NCI-H2196 treated with DMSO at 0.1 percent for 48 hours (cell line): Measurements from ENCODE around the gene ESR1.
"Not testable (repeated sequence)": the region's sequence is repeated elsewhere in the genome, so short reads cannot be mapped to it uniquely, and the experiment has no call there.

Experiments
- DNase-seq: peaks from one replicate; lab custom pipeline; 2025; ENCODE audit not compliant: unreplicated experiment; lab: John Stamatoyannopoulos, UW

ESR1 gene

DNA sequence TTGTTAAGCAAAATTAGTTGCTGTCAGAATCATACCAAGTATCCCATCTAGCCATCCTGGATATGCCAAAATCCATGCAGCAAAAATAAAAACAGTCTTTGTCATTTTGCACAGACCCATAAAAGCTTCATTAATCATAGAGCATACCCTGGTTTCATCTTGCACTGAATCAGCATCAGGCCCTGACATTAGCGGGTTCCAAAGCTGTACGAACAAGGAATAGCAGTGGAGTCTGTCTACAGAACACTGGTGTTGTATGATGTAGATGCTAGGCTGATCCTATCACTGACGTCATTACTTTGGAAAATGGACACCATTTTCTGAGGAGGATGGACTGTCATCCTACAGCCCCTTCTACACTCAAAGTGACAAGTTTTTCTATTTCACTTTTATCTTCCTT is 315.6 kb downstream of the ESR1 start:
- DNase-seq: no peak

DNA sequence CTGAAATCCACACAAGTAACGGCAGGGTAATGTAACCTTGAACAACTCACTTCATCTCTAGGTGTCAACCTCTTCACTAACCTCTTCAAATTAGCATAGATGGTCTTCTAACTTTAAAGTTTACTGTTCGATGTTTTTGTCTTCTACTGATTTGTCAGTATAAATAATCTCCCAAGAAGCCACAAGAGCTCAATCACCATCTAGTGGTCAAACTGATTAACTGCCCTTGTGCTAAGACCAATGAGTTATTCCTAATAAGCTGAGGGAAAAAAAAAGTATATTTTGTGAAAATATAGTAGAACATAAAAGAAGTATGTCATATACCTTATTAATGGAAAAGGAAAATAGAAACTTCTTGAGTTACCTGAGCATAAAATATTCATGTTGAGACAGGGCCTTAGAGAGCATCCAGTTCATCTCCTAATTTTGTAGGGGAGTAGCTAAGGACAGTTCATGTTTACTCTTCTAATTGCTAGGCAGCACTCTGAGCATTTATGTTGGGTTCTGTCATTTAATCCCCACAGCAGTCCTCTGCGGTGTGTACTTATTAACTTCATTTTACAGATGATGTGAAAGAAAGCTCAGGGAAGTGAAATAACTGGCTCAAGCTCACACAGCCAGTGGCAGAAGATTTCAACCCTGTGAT is 317.1 kb downstream of the ESR1 start:
- DNase-seq: peak; percentile 30

DNA sequence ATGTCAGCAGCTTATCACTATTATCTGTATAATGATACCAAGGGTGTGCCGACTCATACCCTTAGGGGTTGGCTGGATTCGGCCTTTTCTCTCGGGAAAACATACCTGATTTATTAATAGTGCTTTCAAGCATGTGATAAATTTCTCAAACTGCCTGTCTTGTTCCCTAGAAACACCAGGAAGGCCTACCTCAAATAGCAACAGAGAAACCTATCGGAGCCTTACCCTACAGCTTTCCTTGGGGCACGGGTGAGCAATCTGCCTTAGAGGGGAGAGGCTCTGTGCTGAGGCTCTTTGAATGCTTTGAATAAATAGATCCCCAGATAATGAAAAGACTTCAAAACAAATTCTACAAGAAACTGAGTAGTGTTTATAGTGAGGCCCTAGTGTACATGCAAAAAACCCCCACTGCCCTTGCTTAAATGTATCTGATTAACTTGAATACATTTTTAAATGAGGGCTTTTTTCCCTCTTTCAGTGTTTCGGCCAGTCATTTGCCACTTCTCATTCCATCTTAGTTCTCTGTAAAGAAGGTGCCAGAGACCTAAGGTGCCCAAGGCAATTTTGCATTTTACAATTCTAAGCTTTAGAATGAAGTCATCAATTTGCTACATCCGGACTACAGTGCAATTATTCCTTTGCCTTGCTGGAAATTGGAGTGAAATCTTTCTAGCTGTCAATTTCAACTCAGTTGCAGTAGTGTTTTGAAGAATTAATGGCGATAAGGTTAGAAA is 320.1 kb downstream of the ESR1 start:
- DNase-seq: no peak

DNA sequence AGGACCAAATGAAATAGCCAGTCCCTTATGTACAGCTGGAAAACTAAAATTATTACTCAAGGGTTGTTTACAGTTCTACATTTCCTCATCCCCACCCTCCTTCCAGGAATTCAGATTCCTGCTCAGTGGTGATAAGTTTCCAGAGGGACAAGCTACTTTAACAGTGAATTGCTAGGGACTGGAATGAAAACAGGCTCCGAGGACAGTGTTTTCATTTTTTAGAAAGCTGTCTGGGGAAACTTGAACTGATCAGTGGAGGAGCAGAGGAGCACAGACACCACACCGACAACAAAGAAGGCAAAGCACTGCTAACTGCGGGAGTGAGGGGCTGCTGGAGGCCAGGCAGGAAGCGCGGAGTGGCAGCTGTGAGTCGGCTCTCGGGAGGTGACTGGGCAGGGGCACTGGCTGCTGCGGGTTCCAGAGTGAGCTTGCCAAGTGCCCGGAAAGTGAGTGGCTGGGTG is 322.2 kb downstream of the ESR1 start:
- DNase-seq: no peak

DNA sequence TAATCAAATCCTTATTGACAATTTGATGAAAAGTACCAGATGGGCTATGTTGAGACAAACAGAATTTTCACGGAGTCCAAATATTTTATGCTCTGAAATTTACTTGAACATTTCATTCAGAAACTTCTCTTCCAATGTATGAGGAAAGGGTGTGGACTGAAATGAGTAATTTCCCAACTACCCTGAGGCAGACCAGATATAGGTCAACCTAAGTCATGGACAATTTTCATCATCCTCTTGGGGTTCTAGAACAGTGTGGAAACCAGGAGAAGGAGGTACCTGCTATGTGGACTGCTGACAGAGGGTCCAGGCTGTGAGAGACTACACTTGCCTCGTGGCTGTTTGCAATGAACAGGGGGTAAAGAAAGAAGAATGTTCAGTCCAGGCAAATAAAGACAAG is 323.0 kb downstream of the ESR1 start:
- no peak for DNase-seq

DNA sequence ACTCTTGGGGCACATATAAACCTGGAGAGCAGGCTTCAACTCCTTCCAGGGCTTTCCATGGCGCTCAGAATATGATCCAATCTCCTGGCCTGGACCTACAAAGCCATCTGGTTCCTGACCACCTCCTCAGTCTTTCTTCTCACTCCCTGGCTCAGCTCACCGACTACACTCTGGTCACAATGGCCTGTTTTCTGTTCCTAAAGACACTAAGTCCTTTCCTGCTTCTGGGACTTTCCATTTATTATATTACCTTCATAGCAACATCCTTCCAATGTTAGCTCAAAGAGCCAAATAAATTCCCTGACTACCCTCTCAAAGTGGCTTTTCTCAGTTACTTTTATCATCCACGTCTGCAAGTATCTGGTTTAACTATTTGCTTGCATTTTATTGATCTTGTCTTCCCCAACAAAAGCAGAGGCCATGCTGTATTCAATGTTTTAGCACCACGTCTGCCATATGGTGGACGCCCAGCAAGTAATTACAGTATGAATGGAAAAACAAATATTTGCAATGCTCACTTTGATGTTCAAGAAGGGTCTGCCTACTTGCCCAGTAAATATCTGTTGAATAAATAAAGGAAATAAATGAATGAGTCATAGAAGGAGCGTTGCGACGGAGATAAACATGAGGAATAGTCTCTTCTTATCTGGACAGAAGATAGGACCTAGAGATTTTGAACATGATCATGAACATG is 328.4 kb downstream of the ESR1 start:
- peak; percentile 60 for DNase-seq

DNA sequence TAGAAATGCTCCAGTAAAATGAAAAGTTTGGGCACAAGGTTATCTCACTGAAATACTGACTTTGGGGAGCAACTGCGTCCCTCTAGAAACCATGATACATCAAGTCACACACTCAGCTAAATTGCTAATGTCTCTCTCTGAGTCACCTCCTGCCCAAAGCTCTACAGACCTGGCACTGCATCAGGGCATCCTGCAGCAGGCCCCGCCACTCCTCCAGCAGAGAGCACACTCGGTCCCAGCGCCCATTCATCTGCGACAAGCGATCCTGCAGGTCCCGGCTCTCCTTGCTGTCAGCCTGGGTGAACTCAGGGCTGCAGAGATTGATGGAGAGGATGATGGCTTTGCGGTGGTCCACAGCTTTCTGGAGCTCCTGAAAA is 329.0 kb downstream of the ESR1 start:
- DNase-seq: peak; percentile 65

DNA sequence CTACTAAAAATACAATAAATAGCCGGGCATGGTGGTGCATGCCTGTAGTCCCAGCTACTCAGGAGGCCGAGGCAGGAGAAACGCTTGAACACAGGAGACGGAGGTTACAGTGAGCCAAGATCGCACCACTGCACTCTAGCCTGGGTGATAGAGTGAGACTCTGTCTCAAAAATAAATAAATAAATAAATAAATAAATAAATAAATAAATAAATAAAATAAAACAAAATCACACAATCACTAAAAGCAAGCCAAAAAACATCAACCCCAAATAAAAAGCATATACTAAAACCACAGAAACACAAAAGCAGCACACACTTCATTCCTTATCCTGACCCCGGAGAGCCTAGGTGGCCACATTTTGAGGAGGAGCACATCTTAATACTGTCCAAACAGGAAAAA is 330.9 kb downstream of the ESR1 start:
- DNase-seq: not testable (repeated sequence)

DNA sequence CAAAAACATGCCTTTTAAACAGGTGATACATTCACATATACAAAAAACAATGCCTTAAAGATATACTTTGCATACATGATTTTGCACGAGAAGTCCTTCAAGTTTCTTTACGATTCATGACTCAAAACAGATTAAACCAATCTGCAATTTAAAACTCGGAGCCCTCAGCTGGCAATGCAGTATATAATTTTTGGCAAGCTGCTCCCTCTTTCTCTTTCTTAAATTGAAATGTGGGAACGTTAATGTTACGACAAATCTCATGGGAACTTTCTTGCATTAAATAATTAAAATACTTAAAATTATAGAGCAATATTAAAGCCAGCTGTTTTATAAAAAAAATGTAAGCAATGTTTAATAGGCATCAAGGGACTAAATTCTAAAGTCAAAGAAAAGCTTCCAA is 334.6 kb downstream of the ESR1 start:
- DNase-seq: no peak

DNA sequence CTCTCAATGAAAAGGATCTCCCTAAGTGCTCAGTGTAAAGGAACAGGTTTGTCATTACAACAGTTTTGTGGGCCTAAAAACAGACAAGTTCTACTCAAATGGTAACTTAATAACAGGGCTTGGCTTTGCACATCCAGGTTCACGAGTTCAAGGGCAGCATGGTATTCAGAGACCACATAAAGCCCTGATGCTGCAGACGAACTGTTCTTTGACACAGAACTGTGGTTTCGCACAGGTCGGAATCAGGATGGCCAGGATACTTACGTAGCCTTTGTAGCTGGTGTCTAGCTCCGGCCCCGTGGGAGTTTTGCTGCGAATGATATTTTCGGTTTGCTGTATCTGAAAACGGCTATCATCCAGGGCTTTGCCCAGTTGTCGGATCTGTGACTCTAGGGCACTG is 335.9 kb downstream of the ESR1 start:
- no peak for DNase-seq

DNA sequence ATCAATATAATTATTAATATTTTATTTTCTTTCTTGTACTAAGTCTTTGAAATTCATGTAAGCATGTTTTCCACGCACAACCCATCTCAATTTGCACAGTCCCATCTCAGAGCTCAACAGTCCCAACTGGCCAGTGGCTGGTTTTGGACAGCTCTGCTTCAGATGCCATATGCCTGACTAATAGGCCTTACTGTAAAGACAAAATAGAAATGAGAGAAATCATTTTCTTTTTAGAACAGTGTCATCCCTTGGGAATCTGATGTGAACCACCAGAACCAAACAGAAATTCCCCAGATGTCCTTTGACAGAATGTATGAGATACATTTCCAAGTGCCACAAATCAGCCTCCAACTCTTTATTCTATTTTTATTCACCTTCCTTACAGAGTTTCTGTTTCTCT is 338.9 kb downstream of the ESR1 start:
- DNase-seq: no peak

DNA sequence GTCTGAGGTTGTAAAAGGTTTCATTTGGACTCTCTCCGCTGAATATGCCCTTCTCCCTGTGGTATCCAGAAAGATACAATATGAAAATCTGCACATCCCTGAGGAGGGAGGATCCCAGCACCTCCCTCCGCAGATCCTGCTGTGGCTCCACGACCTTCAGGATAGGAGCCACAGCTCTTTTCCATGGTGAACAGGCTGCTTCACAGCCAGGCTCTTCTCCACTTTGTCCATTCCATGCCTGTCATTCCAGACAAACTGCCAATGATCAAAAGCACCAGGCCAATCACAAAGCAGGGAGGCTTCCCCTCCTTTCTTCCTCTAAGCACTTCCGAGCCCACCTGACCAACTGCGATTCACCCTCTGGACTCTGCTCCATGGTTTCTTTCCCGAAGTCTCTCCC is 339.8 kb downstream of the ESR1 start:
- no peak for DNase-seq

DNA sequence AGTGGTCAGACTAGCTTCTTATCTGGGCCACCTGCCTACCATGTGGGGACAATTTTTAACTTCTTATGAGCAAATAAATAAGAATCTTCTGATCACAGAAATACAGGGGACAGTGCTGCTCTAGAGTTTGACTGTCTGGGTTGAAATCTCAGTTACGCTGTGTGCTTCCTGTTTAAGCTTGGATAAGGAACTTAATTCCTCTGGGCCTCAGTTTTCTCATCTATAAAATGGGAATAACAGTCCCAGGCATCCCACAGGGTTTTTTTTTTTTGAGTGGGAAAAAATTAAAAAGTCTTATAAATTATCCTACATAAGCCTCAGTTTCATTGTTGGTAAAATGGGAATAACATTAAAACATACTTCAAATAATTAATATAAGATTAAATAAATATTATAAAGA is 340.9 kb downstream of the ESR1 start:
- DNase-seq: no peak

DNA sequence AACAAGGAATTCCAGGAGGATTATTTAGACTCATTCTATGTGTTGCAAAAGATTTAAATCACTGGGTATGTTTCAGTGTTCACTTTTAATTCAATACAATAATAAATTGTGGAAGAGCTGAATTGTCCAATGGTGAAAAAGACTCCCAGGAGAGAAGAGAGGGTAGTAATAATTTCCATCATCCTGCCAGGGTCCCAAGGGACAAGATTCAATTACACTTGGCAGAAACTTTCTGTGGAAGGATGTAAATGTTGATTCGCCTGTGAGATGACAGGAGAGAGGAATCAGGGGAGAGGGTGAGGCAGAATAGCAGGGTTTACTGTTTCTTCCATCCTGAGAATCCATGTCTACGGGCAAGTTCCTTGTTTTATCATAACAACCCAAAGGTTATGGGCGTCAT is 342.7 kb downstream of the ESR1 start:
- DNase-seq: no peak

DNA sequence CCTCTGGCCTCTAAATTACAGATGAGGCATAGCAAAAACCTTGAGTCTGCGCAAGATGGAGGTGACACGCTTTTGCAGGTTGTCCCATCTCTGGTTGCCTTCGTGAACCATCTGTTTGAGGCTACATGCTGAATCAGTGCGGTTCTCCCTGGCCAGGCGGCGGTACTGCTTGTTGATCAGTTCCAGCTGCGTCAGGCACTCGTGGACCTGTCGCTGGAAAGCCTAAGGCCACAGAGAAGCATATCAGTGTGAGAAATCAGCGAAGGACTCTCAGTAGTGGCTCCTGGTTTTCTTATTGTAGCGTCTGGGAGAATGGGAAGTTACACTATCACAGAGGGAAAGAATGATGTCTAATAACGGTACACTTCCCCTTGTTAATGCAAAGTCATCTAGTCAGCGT is 344.4 kb downstream of the ESR1 start:
- DNase-seq: no peak

DNA sequence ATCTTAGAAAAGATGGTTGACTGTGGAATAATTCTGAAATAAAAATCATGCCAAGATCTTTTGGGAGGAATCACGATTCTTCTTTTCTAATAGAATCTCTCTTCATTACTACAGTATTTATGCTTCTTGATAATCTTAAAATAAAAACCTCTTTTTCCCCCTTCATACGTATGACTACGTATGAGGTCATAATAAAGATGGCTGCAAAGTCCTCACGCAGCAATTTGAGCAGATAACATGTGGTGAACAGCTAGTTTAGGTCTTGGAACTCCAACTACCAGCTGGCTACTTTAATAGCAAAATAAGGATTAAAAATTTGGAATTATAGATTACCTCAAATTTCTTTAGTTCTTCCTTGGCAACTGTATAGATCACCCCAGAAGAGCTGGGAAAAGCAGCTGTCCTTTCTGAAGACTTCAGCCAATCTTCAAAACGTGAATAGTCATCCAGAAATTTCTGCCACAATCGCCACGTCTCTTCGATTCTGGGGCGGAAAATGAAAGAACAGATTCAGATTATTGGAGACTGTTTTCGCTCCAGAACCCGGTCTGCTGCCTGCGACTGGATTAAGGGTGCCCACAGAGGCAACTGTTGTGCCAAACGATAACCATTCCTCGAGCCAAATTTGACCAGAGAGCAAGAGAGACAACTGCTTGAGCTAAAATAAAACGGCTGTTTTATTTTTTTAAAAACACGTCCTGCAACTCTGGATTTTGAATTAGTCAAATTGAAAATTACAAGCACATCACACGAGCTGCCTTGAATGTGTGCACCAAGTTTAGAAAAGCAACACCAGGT is 347.3 kb downstream of the ESR1 start:
- no peak for DNase-seq

DNA sequence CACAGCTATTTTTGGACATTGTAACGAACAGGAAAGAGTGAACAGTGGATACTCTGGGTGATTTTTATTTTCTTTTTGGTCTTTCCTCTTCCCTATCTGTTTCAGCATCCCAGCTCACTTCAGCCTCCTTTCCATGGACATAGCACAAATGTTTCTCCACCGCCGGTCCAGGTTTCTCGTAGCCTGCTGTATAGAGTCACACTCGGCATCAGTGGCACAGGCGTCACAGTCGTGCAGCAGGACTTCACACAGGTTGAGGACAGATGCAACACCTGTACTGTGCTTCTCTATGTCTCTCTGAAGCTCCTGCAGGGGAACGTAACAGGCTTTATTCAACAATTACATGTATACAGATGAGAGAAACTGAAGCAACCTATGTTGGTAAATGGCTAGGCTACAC is 348.3 kb downstream of the ESR1 start:
- DNase-seq: no peak

DNA sequence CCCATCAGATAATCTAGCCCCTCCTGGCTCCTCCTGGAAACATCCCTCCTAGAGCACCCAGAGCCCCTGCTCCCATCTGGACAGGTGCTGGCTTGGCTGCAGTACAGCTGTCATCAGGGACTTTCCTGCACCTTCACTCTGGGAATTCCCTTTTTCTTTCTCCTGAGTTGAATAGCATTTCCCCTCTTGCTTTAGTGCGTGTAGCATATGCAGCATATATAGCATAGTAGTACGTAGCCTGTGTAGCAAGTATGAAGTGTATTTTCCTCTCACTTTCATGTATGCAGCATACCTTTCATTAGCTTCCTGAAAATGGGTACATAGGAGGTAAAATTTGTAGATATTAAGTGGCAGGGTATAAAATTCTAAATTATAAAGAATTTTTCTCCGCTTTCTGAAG is 352.9 kb downstream of the ESR1 start:
- DNase-seq: no peak

DNA sequence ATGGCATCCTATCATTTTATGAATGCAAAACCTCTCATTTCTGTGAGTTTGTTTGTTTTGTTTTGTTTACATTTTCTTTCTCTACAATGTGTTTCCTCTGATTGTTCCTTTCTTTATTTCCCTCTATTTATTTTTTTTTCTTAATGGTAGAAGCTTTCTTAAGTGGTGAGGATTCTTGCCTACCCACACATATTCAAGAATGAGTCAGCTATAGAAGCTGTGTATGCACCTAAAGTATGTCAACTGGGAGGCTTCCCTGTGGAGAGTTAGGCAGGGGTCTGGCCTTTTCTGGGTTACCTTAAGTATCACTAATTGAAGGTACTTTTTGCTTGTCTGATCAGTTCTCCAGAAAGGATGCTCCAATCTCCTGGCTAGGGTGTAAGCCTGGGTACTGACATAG is 354.0 kb downstream of the ESR1 start:
- no peak for DNase-seq

DNA sequence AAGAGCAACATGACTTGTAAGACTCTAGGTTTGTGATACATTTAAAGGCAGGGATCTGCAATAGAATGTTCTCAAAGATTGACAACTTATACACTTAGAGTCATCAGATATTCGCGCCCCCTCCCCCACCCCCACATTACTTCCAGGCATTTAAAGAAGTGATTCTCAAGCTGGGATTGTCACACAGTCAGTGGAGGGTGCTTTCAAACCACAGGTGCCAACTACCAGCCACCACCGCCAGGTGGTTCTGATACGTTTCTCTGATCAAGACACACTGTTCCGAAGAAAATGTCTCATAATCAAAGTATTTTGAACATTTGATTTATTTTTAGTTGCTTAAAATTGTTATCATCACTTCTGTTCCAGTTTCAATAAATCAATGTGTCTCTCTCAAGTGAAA is 357.5 kb downstream of the ESR1 start:
- DNase-seq: no peak

DNA sequence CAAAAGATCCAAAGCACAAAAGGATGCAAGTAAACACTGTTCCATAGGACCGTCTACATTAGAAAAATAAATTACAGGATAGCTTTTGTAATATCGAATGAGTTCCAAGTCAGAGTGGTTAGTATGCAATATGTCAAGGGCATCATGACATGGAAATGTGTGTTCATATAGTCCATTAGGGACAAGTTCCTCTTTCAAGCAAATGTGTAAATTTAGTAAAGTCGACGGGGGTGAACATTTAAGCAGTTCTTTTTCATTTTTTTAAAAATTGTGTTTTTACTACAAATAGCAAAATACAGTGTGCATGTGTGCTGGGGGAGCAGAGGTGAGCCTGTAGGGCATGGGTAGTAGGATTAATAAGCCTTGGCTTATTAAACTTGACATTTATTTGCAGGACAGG is 359.0 kb downstream of the ESR1 start:
- no peak for DNase-seq

DNA sequence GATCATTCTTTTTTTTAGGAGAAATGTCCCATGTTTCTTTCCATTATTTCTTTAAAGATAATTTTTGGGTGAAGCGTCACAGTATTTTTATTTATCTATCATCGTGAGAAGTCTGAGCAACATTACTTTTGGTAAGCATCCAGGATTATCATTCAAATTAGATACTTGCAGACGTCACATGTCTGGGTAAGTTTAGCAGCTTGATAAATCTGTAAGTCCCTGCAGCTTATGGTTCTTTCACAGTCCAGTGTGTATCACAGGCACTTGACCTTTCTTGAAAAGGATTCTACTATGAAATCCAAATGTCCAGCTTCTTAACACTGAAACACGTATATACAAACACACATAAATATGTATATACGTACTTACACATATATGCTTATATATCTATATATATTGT is 359.4 kb downstream of the ESR1 start:
- no peak for DNase-seq
